Upper lobe of right lung (tissue), 1 donor: Measurements from ENCODE around the gene PJVK. TPM values are rescaled to one million over a fixed set of nuclear protein-coding genes. Genes with fewer than 3 reads are reported as not detected.

Source experiments
- ATAC-seq: fragments of 200-7000 bp; cut with Tn5 transposase; one replicate; pipeline ENCODE4 v1.9.1; 2020; ENCODE audit warnings: mild to moderate bottlenecking, moderate library complexity
- DNase-seq: peaks from one replicate; pipeline ENCODE4 v3.0.0-alpha.2; 2020
- H3K27ac ChIP-seq: fragments of 200-600 bp; one replicate; pipeline ENCODE4 v1.8.0; 2022
- H3K27me3 ChIP-seq: fragments of 200-600 bp; one replicate; pipeline ENCODE4 v1.8.0; 2022; ENCODE audit warnings: mild to moderate bottlenecking
- H3K36me3 ChIP-seq: fragments of 200-600 bp; one replicate; pipeline ENCODE4 v1.8.0; 2022
- H3K4me1 ChIP-seq: fragments of 200-600 bp; one replicate; pipeline ENCODE4 v1.8.0; 2022
- H3K4me3 ChIP-seq: fragments of 200-600 bp; one replicate; pipeline ENCODE4 v1.8.0; 2022; ENCODE audit warnings: mild to moderate bottlenecking
- H3K9me3 ChIP-seq: fragments of 200-600 bp; one replicate; pipeline ENCODE4 v1.8.0; 2022
- CTCF ChIP-seq: fragments of 200-600 bp; IDR thresholded peaks from one replicate; pipeline ENCODE4 v1.8.0; 2022; ENCODE audit warnings: antibody characterized with exemption
- intact Hi-C: fragments of 100-400 bp; cut with DNase I; formaldehyde crosslinking; loops from one replicate; pipeline ENCODE4 v1.11.0; 2022
- total RNA-seq: library from RNA; stranded (reverse); fragmentation: NEBNext Ultra II Directional; extraction: Animal tissue kit (Norgen Biotek cat#: 25700); gene quantifications from one replicate; pipeline ENCODE4 v1.2.1, GENCODE V29; 2021
- donor health status: DM: no; HTN: yes; CAD: no; lungs with severe emphysema.

The PJVK gene
- total RNA-seq, 1 donor from 2014 or later, result 2.3 TPM

DNA sequence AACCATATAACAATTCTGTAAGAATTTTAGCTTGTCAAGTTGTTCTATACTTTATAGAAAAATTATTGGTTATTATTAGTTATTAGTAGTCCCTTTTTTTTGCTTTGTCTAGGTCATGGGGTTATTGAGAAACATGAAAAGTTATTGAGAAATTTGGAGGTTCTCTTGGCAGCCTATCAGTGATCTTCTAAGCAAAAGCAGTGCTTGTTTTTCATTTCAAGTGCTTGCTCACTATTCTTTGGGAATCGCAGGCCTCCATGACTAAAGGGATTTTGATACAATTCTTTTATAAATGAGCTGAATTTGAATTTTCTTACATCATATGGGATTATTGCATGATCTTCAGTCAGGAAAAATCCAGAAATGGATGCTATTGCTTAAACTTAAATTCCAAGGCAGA is 54.9 kb downstream of the PJVK start:
- Histone ChIP-seq H3K27me3 (no peaks in the 10 kb centered on the region), H3K9me3 (no peaks in the 10 kb centered on the region), H3K27ac (no peak overlapping the region), H3K4me1 (peaks cover 6% of the 10 kb centered on the region), H3K36me3 (peaks cover 64% of the 10 kb centered on the region), H3K4me3 (no peak overlapping the region)
- intact Hi-C loops, result no loop called here
- DNase-seq (no peak), ATAC-seq (no peak)
- no peak for TF ChIP-seq CTCF

GRCh38 chr2:178506524-178506923 is 55.3 kb downstream of the PJVK start:
- no peak for TF ChIP-seq CTCF
- Histone ChIP-seq H3K4me1 (peaks cover 6% of the 10 kb centered on the region), H3K36me3 (peaks cover 60% of the 10 kb centered on the region), H3K9me3 (no peaks in the 10 kb centered on the region), H3K4me3 (no peak overlapping the region), H3K27ac (no peak overlapping the region), H3K27me3 (no peaks in the 10 kb centered on the region)
- ATAC-seq (no peak), DNase-seq (no peak)
- intact Hi-C loops, result no loop called here

GRCh38 chr2:178506949-178507348 is 55.8 kb downstream of the PJVK start:
- DNase-seq (no peak), ATAC-seq (no peak)
- H3K9me3 ChIP-seq, result no peaks in the 10 kb centered on the region
- H3K4me1 ChIP-seq, result peaks cover 6% of the 10 kb centered on the region
- TF ChIP-seq CTCF, result no peak
- intact Hi-C loops, result no loop called here
- H3K27me3 ChIP-seq, result no peaks in the 10 kb centered on the region
- H3K4me3 ChIP-seq, result no peak overlapping the region
- H3K27ac ChIP-seq, result no peak overlapping the region
- peaks cover 56% of the 10 kb centered on the region for H3K36me3 ChIP-seq

- no peak for DNase-seq
- peaks cover 39% of the 10 kb centered on the region for H3K36me3 ChIP-seq
- no peak for ATAC-seq
- H3K27me3 ChIP-seq, result no peaks in the 10 kb centered on the region
- peaks cover 6% of the 10 kb centered on the region for H3K4me1 ChIP-seq
- no peak overlapping the region for H3K4me3 ChIP-seq
- H3K9me3 ChIP-seq, result no peaks in the 10 kb centered on the region
- TF ChIP-seq CTCF, result no peak
- no peak overlapping the region for H3K27ac ChIP-seq
- intact Hi-C loops, result no loop called here
Observed at GRCh38 chr2:178508646-178509045, 57.5 kb downstream of the PJVK start.

GRCh38 chr2:178510384-178510783 is 59.2 kb downstream of the PJVK start:
- TF ChIP-seq CTCF, result no peak
- intact Hi-C loops, result no loop called here
- Histone ChIP-seq H3K27ac (no peak overlapping the region), H3K27me3 (no peaks in the 10 kb centered on the region), H3K9me3 (no peaks in the 10 kb centered on the region), H3K36me3 (peaks cover 22% of the 10 kb centered on the region), H3K4me1 (peaks cover 6% of the 10 kb centered on the region), H3K4me3 (no peak overlapping the region)
- ATAC-seq (no peak), DNase-seq (no peak)

Other genes with a start within 250 kb of the PJVK start
- 47.3 TPM for gene PRKRA, start 203 bp upstream of the PJVK start, total RNA-seq
- 7.3 TPM for gene FKBP7, start 27.2 kb downstream of the PJVK start, total RNA-seq
- gene PLEKHA3, start 29.1 kb downstream of the PJVK start, total RNA-seq, result 36.6 TPM